ENCODE results near the gene ABCA5. TPM values are rescaled to one million over a fixed set of nuclear protein-coding genes. Genes with fewer than 3 reads are reported as not detected.

Gene ABCA5
- total and polyA plus RNA-seq, 2 of the 13 experiments (the other 11 are each of a cell fraction or from before 2014, with no cell fraction given): 9.7 to 10.1 TPM

- no peak for TF ChIP-seq RERE (CRISPR knock-in tag; IDR thresholded peaks at IDR 0.05; ENCODE audit: low read depth)
- TF ChIP-seq RNF2 (conservative IDR thresholded peaks at IDR 0.05; ENCODE audit: low read depth): no peak
- TF ChIP-seq ZKSCAN1 (IDR thresholded peaks at IDR 0.05; ENCODE audit: low read length): no peak
- TF ChIP-seq DMTF1 (CRISPR knock-in tag; IDR thresholded peaks at IDR 0.05): no peak
- no peak; the same call in 1 of the 2 replicates for TF ChIP-seq ZBTB7B (CRISPR knock-in tag; IDR thresholded peaks at IDR 0.05)
- TF ChIP-seq FOXK2 (IDR thresholded peaks at IDR 0.05): no peak
- TF ChIP-seq SIN3A (IDR thresholded peaks at IDR 0.05; ENCODE audit: borderline replicate concordance, low read depth, low read length): no peak
- no peak for TF ChIP-seq SRSF4 (IDR thresholded peaks at IDR 0.05; ENCODE audit: low read depth, low read length, poor library complexity, severe bottlenecking)
- no peak for TF ChIP-seq ZNF841 (CRISPR knock-in tag; IDR thresholded peaks at IDR 0.05; ENCODE audit: borderline replicate concordance)
- no peak for TF ChIP-seq WIZ (CRISPR knock-in tag; IDR thresholded peaks at IDR 0.05)
- no peak for TF ChIP-seq GABPB1 (CRISPR knock-in tag; IDR thresholded peaks at IDR 0.05)
- TF ChIP-seq CBX5 (CRISPR knock-in tag; IDR thresholded peaks at IDR 0.05; ENCODE audit: borderline replicate concordance): peak; percentile 80; the same call in 1 of the 2 replicates
- no peak for TF ChIP-seq ZNF83 (CRISPR knock-in tag; IDR thresholded peaks at IDR 0.05; ENCODE audit: borderline replicate concordance)
- TF ChIP-seq BRD4 (CRISPR knock-in tag; IDR thresholded peaks at IDR 0.05): no peak
- TF ChIP-seq JUNB (CRISPR knock-in tag; IDR thresholded peaks at IDR 0.05; ENCODE audit: borderline replicate concordance): no peak
- TF ChIP-seq SP2 (CRISPR knock-in tag; IDR thresholded peaks at IDR 0.05): peak; percentile 14; the same call in 1 of the 2 replicates
- TF ChIP-seq ESRRA (CRISPR knock-in tag; IDR thresholded peaks at IDR 0.05; ENCODE audit: low read depth): no peak
- no peak for TF ChIP-seq ZNF512 (CRISPR knock-in tag; IDR thresholded peaks at IDR 0.05)
- TF ChIP-seq ZNF746 (CRISPR knock-in tag; IDR thresholded peaks at IDR 0.05): no peak
- peak; percentile 80 for TF ChIP-seq CCDC6 (CRISPR knock-in tag; IDR thresholded peaks at IDR 0.05)
- TF ChIP-seq NR3C1 (CRISPR knock-in tag; IDR thresholded peaks at IDR 0.05): no peak
- no peak for TF ChIP-seq MZF1 (CRISPR knock-in tag; IDR thresholded peaks at IDR 0.05; ENCODE audit: borderline replicate concordance)
Observed at GRCh38 chr17:69235338-69236058, 91.4 kb downstream of the ABCA5 start (continued).
